ENCODE results near the gene GTF3C5. TPM values are rescaled to one million over a fixed set of nuclear protein-coding genes. Genes with fewer than 3 reads are reported as not detected.
A peak's percentile ranks its signal among the peaks of the same experiment; 100 is the strongest.
"Not testable (repeated sequence)": the region's sequence is repeated elsewhere in the genome, so short reads cannot be mapped to it uniquely, and the experiment has no call there.

GTF3C5 gene
- total and polyA plus RNA-seq, 12 donors: 29.4 to 79.1 (median 36.6) TPM

GRCh38 chr9:133058550-133059320 lies 27.9 kb downstream of the GTF3C5 start:
- peaks cover 0 to 49% (median 12%) of the 10 kb centered on the region in 9 donors for H3K36me3 ChIP-seq
- H3K9me3 ChIP-seq: no peaks in the 10 kb centered on the region
- no peak overlapping the region for H3K4me3 ChIP-seq
- DNase-seq: no peak
- no peaks in the 10 kb centered on the region for H3K27me3 ChIP-seq
- no peak for TF ChIP-seq CTCF (IDR thresholded peaks at IDR 0.05)
- no peak for ATAC-seq
- 85% methylated on average over 12 of the region's 12 CpGs for WGBS, 2 donors
- peaks cover 11 to 46% (median 31%) of the 10 kb centered on the region in 9 donors for H3K4me1 ChIP-seq
- peak overlapping the region in 4 of 10 donors; percentile 10 to 30 (median 26) for H3K27ac ChIP-seq
- intact Hi-C loops (cut with DNase I): loop anchor here in 1 of 10 donors (10.0 kb wide), 1 partner anchor 86 kb away; no protein-coding TSS in a partner anchor

- no peak for TF ChIP-seq CTCF (IDR thresholded peaks at IDR 0.05)
- H3K27me3 ChIP-seq: no peaks in the 10 kb centered on the region
- WGBS, 2 donors: 30 to 37% methylated on average over 7 of the region's 7 CpGs
- H3K36me3 ChIP-seq: peaks cover 0 to 40% (median 12%) of the 10 kb centered on the region in 9 donors
- H3K4me1 ChIP-seq: peaks cover 6 to 42% (median 31%) of the 10 kb centered on the region in 9 donors
- no peaks in the 10 kb centered on the region for H3K9me3 ChIP-seq
- intact Hi-C loops (cut with DNase I): loop anchor here in 1 of 10 donors (10.0 kb wide), 1 partner anchor 85 kb away; no protein-coding TSS in a partner anchor
- no peak overlapping the region for H3K4me3 ChIP-seq
- DNase-seq (no peak), ATAC-seq (no peak)
- H3K27ac ChIP-seq: peak overlapping the region in 4 of 10 donors; percentile 1 to 36 (median 12)
Measured at GRCh38 chr9:133059623-133060022, 28.8 kb downstream of the GTF3C5 start.

GRCh38 chr9:133060417-133060841 lies 29.6 kb downstream of the GTF3C5 start:
- H3K4me1 ChIP-seq: peaks cover 3 to 38% (median 28%) of the 10 kb centered on the region in 9 donors
- no peak for DNase-seq
- whole genome bisulfite sequencing, 2 donors: 42 to 45% methylated on average over 6 of the region's 6 CpGs
- ATAC-seq: peak in 4 of 8 donors; percentile 7 to 27 (median 18)
- H3K9me3 ChIP-seq: no peaks in the 10 kb centered on the region
- no peak overlapping the region for H3K4me3 ChIP-seq
- H3K27ac ChIP-seq: peak overlapping the region in 5 of 10 donors; percentile 13 to 56 (median 22)
- intact Hi-C loops (cut with DNase I): no loop called here
- H3K36me3 ChIP-seq: peaks cover 0 to 32% (median 12%) of the 10 kb centered on the region in 9 donors
- TF ChIP-seq CTCF (IDR thresholded peaks at IDR 0.05): no peak
- H3K27me3 ChIP-seq: no peaks in the 10 kb centered on the region

GRCh38 chr9:133061019-133061763 lies 30.4 kb downstream of the GTF3C5 start:
- H3K36me3 ChIP-seq: peaks cover 0 to 24% (median 9%) of the 10 kb centered on the region in 9 donors
- peak; percentile 30 to 67 (median 41) for ATAC-seq
- H3K9me3 ChIP-seq; H3K4me3 ChIP-seq; DNase-seq; H3K27me3 ChIP-seq; intact Hi-C loops (cut with DNase I): not testable (repeated sequence)
- H3K27ac ChIP-seq: peak overlapping the region in 8 of 10 donors; percentile 43 to 62 (median 58)
- 38 to 43% methylated on average over 14 of the region's 14 CpGs for WGBS, 2 donors
- peaks cover 3 to 33% (median 24%) of the 10 kb centered on the region in 9 donors for H3K4me1 ChIP-seq

- intact Hi-C loops (cut with DNase I); DNase-seq; H3K9me3 ChIP-seq; H3K4me3 ChIP-seq; H3K27me3 ChIP-seq: not testable (repeated sequence)
- ATAC-seq: peak in 3 of 8 donors; percentile 25 to 50 (median 35)
- H3K27ac ChIP-seq: peak within 1 kb of the TSS in 8 of 10 donors; percentile 43 to 62 (median 58)
- peaks cover 0 to 18% (median 5%) of the 10 kb centered on the region in 9 donors for H3K36me3 ChIP-seq
- 55 to 68% methylated on average over 2 to 3 of the region's 9 CpGs for WGBS, 2 donors
- peaks cover 3 to 33% (median 24%) of the 10 kb centered on the region in 9 donors for H3K4me1 ChIP-seq
Measured at GRCh38 chr9:133061764-133062145, 31.0 kb downstream of the GTF3C5 start, which contains the start of gene CEL. Gene CEL, plus strand, starts transcription at chr9:133061981. Its CDS starts 22 bp downstream, at chr9:133062003.

- H3K9me3 ChIP-seq; H3K4me3 ChIP-seq; DNase-seq; intact Hi-C loops (cut with DNase I); H3K27me3 ChIP-seq; ATAC-seq; H3K27ac ChIP-seq: not testable (repeated sequence)
- H3K36me3 ChIP-seq: peaks cover 0 to 10% (median 0%) of the 10 kb centered on the region in 9 donors
- peaks cover 3 to 27% (median 24%) of the 10 kb centered on the region in 9 donors for H3K4me1 ChIP-seq
- WGBS, 2 donors: 65 to 75% methylated on average over 3 to 4 of the region's 8 CpGs
Measured at GRCh38 chr9:133062569-133062968, 31.8 kb downstream of the GTF3C5 start.
